Ishikawa (cell line): ENCODE results near the gene TMEM131.

Experiments
- CEBPB ChIP-seq: IDR thresholded peaks from 2 replicates; pipeline ENCODE4 v1.6.1; 2012
- CREB1 ChIP-seq: IDR thresholded peaks from 2 replicates; pipeline ENCODE4 v1.6.1; 2012; ENCODE audit warnings: low read depth
- EGR1 ChIP-seq: IDR thresholded peaks from 2 replicates; pipeline ENCODE4 v1.6.1; 2012
- EP300 ChIP-seq: IDR thresholded peaks from 2 replicates; pipeline ENCODE4 v1.6.1; 2012; ENCODE audit warnings: borderline replicate concordance
- FOXM1 ChIP-seq: IDR thresholded peaks from 2 replicates; pipeline ENCODE4 v1.6.1; 2012; ENCODE audit warnings: low read depth, borderline replicate concordance
- MAX ChIP-seq: IDR thresholded peaks from 2 replicates; pipeline ENCODE4 v1.6.1; 2012
- NFIC ChIP-seq: IDR thresholded peaks from 2 replicates; pipeline ENCODE4 v1.6.1; 2012
- RAD21 ChIP-seq: IDR thresholded peaks from 2 replicates; pipeline ENCODE4 v1.6.1; 2012; ENCODE audit warnings: low read depth
- REST ChIP-seq: IDR thresholded peaks from 2 replicates; pipeline ENCODE4 v1.6.1; 2012; ENCODE audit warnings: low read depth, mild to moderate bottlenecking
- TAF1 ChIP-seq: IDR thresholded peaks from 2 replicates; pipeline ENCODE4 v1.6.1; 2012; ENCODE audit warnings: low read depth, mild to moderate bottlenecking
- TCF12 ChIP-seq: IDR thresholded peaks from 2 replicates; pipeline ENCODE4 v1.6.1; 2012; ENCODE audit warnings: low read depth
- TEAD4 ChIP-seq: IDR thresholded peaks from 2 replicates; pipeline ENCODE4 v1.6.1; 2012
- USF1 ChIP-seq: IDR thresholded peaks from 2 replicates; pipeline ENCODE4 v1.6.1; 2012
- YY1 ChIP-seq: IDR thresholded peaks from 2 replicates; pipeline ENCODE4 v1.6.1; 2012; ENCODE audit warnings: low read depth
- ZBTB7A ChIP-seq: IDR thresholded peaks from 2 replicates; pipeline ENCODE4 v1.6.1; 2012; ENCODE audit warnings: low read depth

The TMEM131 gene

GRCh38 chr2:97845818-97846217 is 149.9 kb downstream of the TMEM131 start:
- TF ChIP-seq TCF12 (no peak), FOXM1 (no peak), MAX (no peak), ZBTB7A (no peak), CEBPB (no peak), EP300 (no peak), RAD21 (no peak), CREB1 (no peak), TAF1 (no peak), TEAD4 (no peak), USF1 (no peak), REST (no peak)

GRCh38 chr2:97845133-97845532 is 150.6 kb downstream of the TMEM131 start:
- TF ChIP-seq CEBPB (no peak), YY1 (no peak), FOXM1 (no peak), REST (no peak), CREB1 (no peak), MAX (no peak)

GRCh38 chr2:97844311-97844859 is 151.4 kb downstream of the TMEM131 start:
- no peak for TF ChIP-seq REST
- TF ChIP-seq CEBPB, result no peak
- no peak for TF ChIP-seq FOXM1
- no peak for TF ChIP-seq USF1
- no peak for TF ChIP-seq CREB1
- TF ChIP-seq MAX, result no peak
- TF ChIP-seq YY1, result no peak
- TF ChIP-seq NFIC, result no peak
- TF ChIP-seq EP300, result no peak
- no peak for TF ChIP-seq TEAD4
- TF ChIP-seq EGR1, result no peak

GRCh38 chr2:97840198-97840597 is 155.6 kb downstream of the TMEM131 start:
- TF ChIP-seq TEAD4, result no peak
- no peak for TF ChIP-seq TAF1
- TF ChIP-seq YY1, result no peak
- no peak for TF ChIP-seq EGR1
- no peak for TF ChIP-seq CREB1
- no peak for TF ChIP-seq RAD21
- TF ChIP-seq USF1, result no peak
- TF ChIP-seq CEBPB, result no peak
- TF ChIP-seq NFIC, result no peak
- TF ChIP-seq MAX, result no peak
- TF ChIP-seq ZBTB7A, result no peak
- no peak for TF ChIP-seq REST
- no peak for TF ChIP-seq EP300
- no peak for TF ChIP-seq TCF12
- TF ChIP-seq FOXM1, result no peak
